AG04450 (cell line): Measurements from ENCODE around the gene LRRK1. TPM values are rescaled to one million over a fixed set of nuclear protein-coding genes. Genes with fewer than 3 reads are reported as not detected.

Source experiments
- CTCF ChIA-PET: fragments of 300-600, 350-600 bp; formaldehyde crosslinking; extraction: SDS; loops from one replicate; lab custom pipeline; 2022; ENCODE audit warnings: antibody characterized with exemption, inconsistent platforms; lab: Charles Lee
- POLR2A ChIA-PET: fragments of 350-600 bp; formaldehyde crosslinking; extraction: SDS; loops from one replicate; lab custom pipeline; 2021; ENCODE audit warnings: antibody characterized with exemption, inconsistent platforms; lab: Yijun Ruan, JAX
- DNase-seq: peaks from one replicate; pipeline ENCODE4 v3.0.0-alpha.2; 2011; ENCODE audit warnings: low read depth, low spot score
- H3K27ac ChIP-seq: one replicate; pipeline ENCODE4 v1.5.1; 2012; ENCODE audit warnings: low read depth, low read length, control low read depth
- H3K27me3 ChIP-seq: one replicate; pipeline ENCODE4 v1.6.0; 2012; ENCODE audit warnings: low read length; ENCODE audit not compliant: control insufficient read depth, insufficient read depth
- H3K4me3 ChIP-seq: 2 replicates; pipeline ENCODE4 v1.5.1; 2011; ENCODE audit warnings: mild to moderate bottlenecking, low read depth, low read length, control low read depth
- H3K9me3 ChIP-seq: 2 replicates; pipeline ENCODE4 v1.5.1; 2012; ENCODE audit warnings: low read length; ENCODE audit not compliant: control insufficient read depth, insufficient read depth
- CTCF ChIP-seq: IDR thresholded peaks from 2 replicates; pipeline ENCODE4 v1.5.1; 2011; ENCODE audit warnings: low read depth, low read length, control low read depth, inconsistent platforms
- polyA plus RNA-seq: library from polyadenylated mRNA; depleted of rRNA; stranded (reverse); fragments of >200 nt; gene quantifications from 2 replicates; pipeline ENCODE4 v1.2.3, GENCODE V29; 2011

Gene LRRK1
- polyA plus RNA-seq, 1 experiment, result 5.6 TPM

- ChIA-PET POLR2A (no interaction called here), CTCF (no interaction called here)
- no peak for DNase-seq
- Histone ChIP-seq H3K27me3 (no peaks in the 10 kb centered on the region), H3K4me3 (no peak overlapping the region), H3K9me3 (no peaks in the 10 kb centered on the region), H3K27ac (no peak overlapping the region)
- TF ChIP-seq CTCF, result no peak
These were observed 20.6 kb downstream of the LRRK1 start for GRCh38 chr15:100939791-100940190.

GRCh38 chr15:100940767-100941379 lies 21.7 kb downstream of the LRRK1 start:
- CTCF ChIA-PET, result interaction anchor here (1.1 kb wide), 1 partner anchor 67 kb away, joined by 3 read pairs; no protein-coding TSS in a partner anchor
- no peaks in the 10 kb centered on the region for H3K9me3 ChIP-seq
- TF ChIP-seq CTCF, result no peak
- H3K4me3 ChIP-seq, result no peak overlapping the region
- POLR2A ChIA-PET, result no interaction called here
- H3K27ac ChIP-seq, result no peak overlapping the region
- no peaks in the 10 kb centered on the region for H3K27me3 ChIP-seq
- no peak for DNase-seq

- POLR2A ChIA-PET, result no interaction called here
- H3K27me3 ChIP-seq, result no peaks in the 10 kb centered on the region
- H3K4me3 ChIP-seq, result no peak overlapping the region
- H3K27ac ChIP-seq, result no peak overlapping the region
- DNase-seq, result no peak
- CTCF ChIA-PET, result interaction anchor here (1.1 kb wide), 1 partner anchor 67 kb away, joined by 3 read pairs; no protein-coding TSS in a partner anchor
- no peak for TF ChIP-seq CTCF
- H3K9me3 ChIP-seq, result no peaks in the 10 kb centered on the region
These were observed 22.4 kb downstream of the LRRK1 start for GRCh38 chr15:100941536-100941935.

- Histone ChIP-seq H3K27me3 (no peaks in the 10 kb centered on the region), H3K4me3 (no peak overlapping the region), H3K27ac (no peak overlapping the region), H3K9me3 (no peaks in the 10 kb centered on the region)
- ChIA-PET POLR2A (interaction anchor here (0.7 kb wide), 1 partner anchor 29 kb away, joined by 4 read pairs; no protein-coding TSS in a partner anchor), CTCF (interaction anchor here (1.2 to 3.9 kb wide), 4 partner anchors 25 to 271 kb away, joined by 3 to 21 read pairs (median 8); partner anchors contain the start of gene LRRK1)
- no peak for DNase-seq
- no peak for TF ChIP-seq CTCF
These were observed 23.7 kb downstream of the LRRK1 start for GRCh38 chr15:100942656-100943425.
